GM18868 (cell line): Measurements from ENCODE around the gene EFCAB14.
"Not testable (repeated sequence)": the region's sequence is repeated elsewhere in the genome, so short reads cannot be mapped to it uniquely, and the experiment has no call there.

Experiments used
- ATAC-seq: cut with Tn5 transposase; IDR thresholded peaks from one replicate; pipeline ENCODE4 v1.9.1; 2021; ENCODE audit warnings: mild to moderate bottlenecking, moderate library complexity; ENCODE audit not compliant: unreplicated experiment

Gene EFCAB14

DNA sequence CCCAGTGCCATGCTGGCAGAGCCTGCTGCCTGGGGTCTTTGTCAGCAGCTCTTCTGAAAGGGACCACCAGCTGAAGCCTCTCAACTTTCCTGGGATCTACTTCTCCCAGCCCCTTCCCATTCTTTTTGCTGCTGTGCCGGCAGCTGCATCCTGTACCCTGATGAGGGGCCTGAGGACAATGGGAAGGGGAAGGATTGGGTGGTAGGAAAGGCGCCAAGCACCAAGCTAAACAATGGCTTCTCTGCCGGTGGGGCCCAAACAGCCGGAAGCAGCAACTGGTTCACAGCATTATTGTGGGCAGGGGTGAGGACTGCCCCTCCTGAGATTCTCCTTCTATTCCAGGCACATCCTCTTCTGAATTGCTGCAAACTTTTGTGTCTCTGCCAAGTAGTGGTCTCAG, 5.0 kb upstream of the EFCAB14 start:
- no peak for ATAC-seq

- no peak for ATAC-seq
Observed at GRCh38 chr1:46721686-46722205, 2.8 kb upstream of the EFCAB14 start.

- ATAC-seq = no peak
Observed at GRCh38 chr1:46721204-46721603, 2.3 kb upstream of the EFCAB14 start.

DNA sequence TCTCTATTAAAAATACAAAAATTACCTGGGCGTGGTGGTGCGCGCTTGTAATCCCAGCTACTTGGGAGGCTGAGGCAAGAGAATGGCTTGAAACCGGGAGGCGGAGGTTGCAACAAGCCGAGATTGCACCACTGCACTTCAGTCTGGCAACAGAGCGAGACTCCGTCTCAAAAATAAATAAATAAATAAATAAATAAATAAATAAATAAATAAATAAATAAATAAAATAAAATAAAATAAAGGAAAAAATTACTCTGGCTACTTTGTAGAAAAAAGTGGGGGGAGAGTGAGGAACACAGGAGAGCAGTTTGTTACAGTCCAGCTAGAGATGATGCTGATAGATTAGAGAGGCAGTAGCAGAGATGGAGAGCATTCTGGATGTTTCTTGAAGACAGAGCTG, 1.4 kb upstream of the EFCAB14 start:
- not testable (repeated sequence) for ATAC-seq

DNA sequence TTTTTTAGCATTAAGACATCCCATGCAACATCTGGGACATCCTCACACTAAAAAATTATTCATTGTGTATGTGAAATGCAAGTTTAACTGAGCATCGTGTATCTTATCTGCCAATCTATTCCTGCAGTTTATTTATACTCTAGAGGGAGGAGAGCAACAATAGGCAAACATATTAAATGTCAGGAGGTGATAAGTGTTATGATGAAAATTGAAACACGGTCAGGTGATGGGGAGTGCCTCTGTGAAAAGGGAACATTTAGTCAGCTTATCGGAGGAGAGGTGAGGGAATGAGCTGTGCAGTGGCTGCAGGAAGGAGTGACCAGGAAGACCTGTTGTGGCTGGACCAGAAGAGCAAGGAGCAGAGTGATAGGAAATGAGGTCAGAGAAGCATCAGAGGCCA, 775 bp upstream of the EFCAB14 start:
- ATAC-seq = no peak

DNA sequence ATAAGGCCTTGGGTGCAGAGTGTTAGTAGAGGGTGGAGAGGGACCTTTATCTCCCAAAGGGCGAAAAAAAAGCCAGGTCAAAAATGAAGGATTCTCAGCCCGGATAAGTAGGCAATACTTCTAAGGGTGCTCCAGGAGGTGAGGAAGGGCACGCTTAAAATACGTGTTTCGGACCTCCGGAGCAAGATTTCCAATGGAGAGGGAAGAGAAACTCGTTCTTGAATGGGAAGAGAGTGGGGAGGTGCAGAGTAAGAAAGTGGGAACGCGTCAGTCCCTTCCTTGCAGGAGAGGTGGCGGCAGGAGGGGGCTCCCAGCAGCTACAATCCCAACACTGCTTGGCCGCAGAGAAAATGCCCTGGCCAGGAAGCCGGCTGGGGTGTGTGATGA, 581 bp downstream of the EFCAB14 start:
- ATAC-seq = no peak

GRCh38 chr1:46717654-46718053, 1.3 kb downstream of the EFCAB14 start:
- no peak for ATAC-seq

DNA sequence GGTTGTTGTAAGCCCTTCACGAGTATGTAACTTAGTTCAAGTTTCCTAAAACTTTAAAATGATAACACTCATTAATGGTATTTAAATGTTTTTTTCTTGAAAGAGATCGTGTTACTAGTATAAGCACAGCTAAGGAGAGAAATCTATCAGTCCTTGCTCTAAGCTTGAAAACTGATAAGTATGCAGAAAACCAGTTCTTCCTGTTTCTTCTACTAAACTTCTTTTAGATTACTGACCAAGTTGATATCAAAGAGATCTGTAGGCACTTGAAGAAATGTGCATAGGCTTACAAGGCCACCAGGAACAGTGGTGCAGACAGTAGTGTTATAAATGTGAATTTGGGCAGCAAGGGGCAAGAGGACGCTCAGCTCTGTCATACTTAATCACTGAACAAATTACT, 3.9 kb downstream of the EFCAB14 start:
- ATAC-seq = no peak

GRCh38 chr1:46708121-46708520, 10.8 kb downstream of the EFCAB14 start:
- ATAC-seq = no peak

DNA sequence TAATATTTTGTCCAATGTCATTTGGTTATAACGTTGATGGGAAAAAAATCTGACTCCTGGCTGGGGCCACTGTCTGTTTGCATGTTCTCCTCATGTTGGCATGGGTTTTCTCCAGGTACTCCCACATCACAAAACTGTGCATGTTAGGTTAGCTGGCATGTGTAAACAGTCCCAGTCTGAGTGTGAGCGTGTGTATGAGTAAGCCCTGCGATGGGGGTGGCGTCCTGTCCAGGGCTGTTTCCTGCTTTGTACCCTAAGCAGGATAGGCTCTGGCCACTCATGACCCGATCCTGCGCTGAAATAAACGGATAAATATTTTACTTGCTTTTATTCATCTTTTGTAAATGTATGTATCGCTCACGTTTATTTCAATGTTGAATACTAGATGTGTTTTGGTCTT, 13.5 kb downstream of the EFCAB14 start:
- no peak for ATAC-seq

DNA sequence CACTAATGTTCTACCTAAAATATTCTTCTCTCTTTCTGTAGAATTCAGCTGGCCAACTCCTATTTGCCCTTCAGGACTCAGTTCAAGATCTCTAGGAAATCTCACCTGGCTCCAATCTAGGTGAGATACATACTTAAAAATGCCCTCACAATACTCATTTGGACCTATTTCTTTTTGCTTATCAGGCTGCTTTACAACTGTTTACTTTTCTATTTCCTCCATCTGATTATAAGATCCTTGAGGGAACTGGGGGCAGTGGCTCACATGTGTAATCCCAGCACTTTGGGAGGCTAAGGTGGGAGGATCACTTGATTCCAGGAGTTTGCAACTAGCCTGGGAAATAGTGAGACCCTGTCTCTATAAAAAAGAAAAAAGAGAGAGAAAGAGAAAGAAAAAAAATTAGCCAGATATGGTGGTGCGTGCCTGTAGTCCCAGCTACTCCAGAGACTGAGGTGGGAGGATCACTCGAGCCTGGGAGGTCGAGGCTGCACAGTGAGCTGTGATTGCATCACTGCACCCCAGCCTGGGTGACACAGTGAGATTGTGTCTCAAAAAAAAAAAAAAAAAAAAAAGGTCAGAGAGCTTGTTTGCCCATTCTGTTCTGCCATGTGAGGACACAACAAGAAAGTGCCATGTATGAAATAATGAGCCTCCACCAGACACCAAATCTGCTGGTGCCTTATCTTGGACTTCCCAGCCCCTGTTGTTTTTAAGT, 14.8 kb downstream of the EFCAB14 start:
- no peak for ATAC-seq

GRCh38 chr1:46699666-46700065, 19.2 kb downstream of the EFCAB14 start:
- no peak for ATAC-seq

DNA sequence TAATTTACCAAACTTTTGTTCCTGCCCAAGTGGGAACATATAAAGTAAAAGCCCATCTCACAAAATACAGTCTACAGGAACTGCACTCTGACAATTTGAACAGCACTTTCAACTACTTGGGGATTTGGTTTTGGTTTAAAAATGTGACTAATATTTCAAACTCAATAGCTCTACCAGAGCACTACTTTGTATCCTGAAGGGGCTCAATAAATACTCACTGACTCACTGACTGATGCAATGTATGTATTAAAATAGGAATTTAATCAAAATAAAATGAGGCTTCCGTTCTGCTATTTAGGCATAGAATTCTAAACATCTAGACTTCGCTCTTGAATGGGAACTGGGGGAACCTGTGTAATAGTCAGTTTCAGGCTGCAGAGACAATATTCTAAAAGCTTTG, 21.9 kb downstream of the EFCAB14 start:
- no peak for ATAC-seq

DNA sequence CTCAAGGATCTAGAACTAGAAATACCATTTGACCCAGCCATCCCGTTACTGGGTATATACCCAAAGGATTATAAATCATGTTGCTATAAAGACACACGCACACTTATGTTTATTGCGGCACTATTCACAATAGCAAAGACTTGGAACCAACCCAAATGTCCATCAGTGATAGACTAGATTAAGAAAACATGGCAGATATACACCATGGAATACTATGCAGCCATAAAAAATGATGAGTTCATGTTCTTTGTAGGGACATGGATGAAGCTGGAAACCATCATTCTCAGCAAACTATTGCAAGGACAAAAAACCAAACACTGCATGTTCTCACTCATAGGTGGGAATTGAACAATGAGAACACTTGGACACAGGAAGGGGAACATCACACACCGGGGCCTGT, 24.2 kb downstream of the EFCAB14 start:
- not testable (repeated sequence) for ATAC-seq

GRCh38 chr1:46692811-46693770, 25.8 kb downstream of the EFCAB14 start:
- no peak for ATAC-seq

- ATAC-seq = no peak
Observed at GRCh38 chr1:46691997-46692790, 26.7 kb downstream of the EFCAB14 start.

- no peak for ATAC-seq
Observed at GRCh38 chr1:46690931-46691421, 27.9 kb downstream of the EFCAB14 start.

GRCh38 chr1:46689897-46690296, 29.0 kb downstream of the EFCAB14 start:
- ATAC-seq = no peak

DNA sequence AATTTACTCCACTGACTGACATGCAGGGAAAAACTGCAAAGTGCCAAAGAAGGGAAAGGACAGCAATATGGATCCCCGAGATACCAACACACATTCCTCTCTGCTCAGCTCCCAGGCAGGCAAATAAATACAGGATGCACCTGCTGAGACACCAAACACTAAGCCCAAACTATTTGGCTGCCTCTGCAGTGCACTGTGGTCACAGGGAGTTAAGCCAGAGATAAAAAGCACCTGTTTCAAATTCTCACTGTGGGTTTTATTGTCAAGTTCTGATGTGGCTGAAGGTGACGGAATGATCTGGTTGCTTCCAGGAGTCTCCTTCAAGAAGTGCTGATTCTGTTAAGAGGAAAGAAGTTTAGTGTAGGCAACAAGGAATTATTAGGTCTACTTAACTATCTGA, 29.6 kb downstream of the EFCAB14 start:
- no peak for ATAC-seq

- no peak for ATAC-seq
Observed at GRCh38 chr1:46687921-46688509, 30.9 kb downstream of the EFCAB14 start.
